ENCODE results near the gene PRSS1. TPM values are rescaled to one million over a fixed set of nuclear protein-coding genes. Genes with fewer than 3 reads are reported as not detected.
A peak's percentile ranks its signal among the peaks of the same experiment; 100 is the strongest.
"Not testable (repeated sequence)": the region's sequence is repeated elsewhere in the genome, so short reads cannot be mapped to it uniquely, and the experiment has no call there.

PRSS1 gene
- total RNA-seq, 2 experiments from 2014 or later: not detected

GRCh38 chr7:142771353-142771723, 22.1 kb downstream of the PRSS1 start:
- Mint-ChIP-seq H3K4me3 (no peak overlapping the region), H3K9me3 (no peaks in the 10 kb centered on the region), H3K27ac (no peak overlapping the region), H3K27me3 (no peaks in the 10 kb centered on the region), H3K4me1 (peaks cover 7% of the 10 kb centered on the region), H3K36me3 (peaks cover 2% of the 10 kb centered on the region)
- no peak for DNase-seq
- POLR2A ChIA-PET: no interaction called here
- no peak for ATAC-seq (ENCODE audit: low read depth)

- DNase-seq (no peak), ATAC-seq (ENCODE audit: low read depth) (no peak)
- Mint-ChIP-seq H3K4me1 (peaks cover 7% of the 10 kb centered on the region), H3K27ac (no peak overlapping the region), H3K4me3 (no peak overlapping the region), H3K9me3 (no peaks in the 10 kb centered on the region), H3K27me3 (no peaks in the 10 kb centered on the region), H3K36me3 (peaks cover 2% of the 10 kb centered on the region)
- POLR2A ChIA-PET: no interaction called here
Measured at GRCh38 chr7:142772051-142772450, 22.8 kb downstream of the PRSS1 start.

GRCh38 chr7:142772673-142773072, 23.4 kb downstream of the PRSS1 start:
- no peak for ATAC-seq (ENCODE audit: low read depth)
- Mint-ChIP-seq H3K4me1 (peaks cover 7% of the 10 kb centered on the region), H3K36me3 (peaks cover 3% of the 10 kb centered on the region), H3K27me3 (no peaks in the 10 kb centered on the region), H3K27ac (no peak overlapping the region), H3K4me3 (no peak overlapping the region), H3K9me3 (no peaks in the 10 kb centered on the region)
- DNase-seq: no peak
- POLR2A ChIA-PET: no interaction called here

- POLR2A ChIA-PET: no interaction called here
- no peak for ATAC-seq (ENCODE audit: low read depth)
- peaks cover 3% of the 10 kb centered on the region for H3K36me3 Mint-ChIP-seq
- H3K4me3 Mint-ChIP-seq: no peak overlapping the region
- peaks cover 11% of the 10 kb centered on the region for H3K4me1 Mint-ChIP-seq
- peak overlapping the region; percentile 7 for H3K27ac Mint-ChIP-seq
- H3K9me3 Mint-ChIP-seq: no peaks in the 10 kb centered on the region
- no peaks in the 10 kb centered on the region for H3K27me3 Mint-ChIP-seq
- DNase-seq: no peak
Measured at GRCh38 chr7:142773230-142773629, 24.0 kb downstream of the PRSS1 start.

- ATAC-seq (ENCODE audit: low read depth): no peak
- peaks cover 11% of the 10 kb centered on the region for H3K4me1 Mint-ChIP-seq
- H3K27me3 Mint-ChIP-seq: no peaks in the 10 kb centered on the region
- H3K4me3 Mint-ChIP-seq: no peak overlapping the region
- POLR2A ChIA-PET: no interaction called here
- no peaks in the 10 kb centered on the region for H3K9me3 Mint-ChIP-seq
- no peak overlapping the region for H3K27ac Mint-ChIP-seq
- H3K36me3 Mint-ChIP-seq: peaks cover 3% of the 10 kb centered on the region
- DNase-seq: no peak
Measured at GRCh38 chr7:142773937-142774744, 24.9 kb downstream of the PRSS1 start.

GRCh38 chr7:142774826-142775225, 25.6 kb downstream of the PRSS1 start:
- Mint-ChIP-seq H3K27me3 (no peaks in the 10 kb centered on the region), H3K4me1 (peaks cover 11% of the 10 kb centered on the region), H3K27ac (no peak overlapping the region), H3K9me3 (no peaks in the 10 kb centered on the region), H3K4me3 (no peak overlapping the region), H3K36me3 (peaks cover 3% of the 10 kb centered on the region)
- no peak for DNase-seq
- POLR2A ChIA-PET: no interaction called here
- no peak for ATAC-seq (ENCODE audit: low read depth)

GRCh38 chr7:142775351-142776115, 26.3 kb downstream of the PRSS1 start:
- ATAC-seq (ENCODE audit: low read depth); POLR2A ChIA-PET; DNase-seq; H3K27me3 Mint-ChIP-seq; H3K9me3 Mint-ChIP-seq; H3K36me3 Mint-ChIP-seq; H3K4me3 Mint-ChIP-seq; H3K27ac Mint-ChIP-seq: not testable (repeated sequence)
- H3K4me1 Mint-ChIP-seq: peaks cover 11% of the 10 kb centered on the region

GRCh38 chr7:142776206-142776844, 27.1 kb downstream of the PRSS1 start:
- Mint-ChIP-seq H3K27ac (no peak overlapping the region), H3K4me1 (peaks cover 8% of the 10 kb centered on the region), H3K27me3 (no peaks in the 10 kb centered on the region), H3K4me3 (no peak overlapping the region), H3K36me3 (peaks cover 3% of the 10 kb centered on the region), H3K9me3 (no peaks in the 10 kb centered on the region)
- POLR2A ChIA-PET: no interaction called here
- DNase-seq (no peak), ATAC-seq (ENCODE audit: low read depth) (no peak)

GRCh38 chr7:142776845-142777225, 27.6 kb downstream of the PRSS1 start:
- POLR2A ChIA-PET: not testable (repeated sequence)

GRCh38 chr7:142777318-142777717, 28.0 kb downstream of the PRSS1 start:
- Mint-ChIP-seq H3K36me3 (peaks cover 3% of the 10 kb centered on the region), H3K4me3 (no peak overlapping the region), H3K27ac (no peak overlapping the region), H3K27me3 (no peaks in the 10 kb centered on the region), H3K4me1 (peaks cover 5% of the 10 kb centered on the region), H3K9me3 (no peaks in the 10 kb centered on the region)
- ATAC-seq (ENCODE audit: low read depth) (no peak), DNase-seq (no peak)
- POLR2A ChIA-PET: no interaction called here

More at GRCh38 chr7:142776845-142777225, 27.6 kb downstream of the PRSS1 start:
- not testable (repeated sequence) for H3K27me3 Mint-ChIP-seq; H3K9me3 Mint-ChIP-seq; ATAC-seq (ENCODE audit: low read depth); H3K27ac Mint-ChIP-seq; DNase-seq; H3K36me3 Mint-ChIP-seq; H3K4me1 Mint-ChIP-seq; H3K4me3 Mint-ChIP-seq

- H3K36me3 Mint-ChIP-seq: peaks cover 9% of the 10 kb centered on the region
- POLR2A ChIA-PET: interaction anchor here (0.8 to 21.1 kb wide), 5 partner anchors 14 to 151 kb away, joined by 3 to 1271 read pairs (median 5); no protein-coding TSS in a partner anchor
- DNase-seq (peak; percentile 73), ATAC-seq (ENCODE audit: low read depth) (peak; percentile 49)
- peaks cover 8% of the 10 kb centered on the region for H3K4me1 Mint-ChIP-seq
- no peaks in the 10 kb centered on the region for H3K9me3 Mint-ChIP-seq
- no peaks in the 10 kb centered on the region for H3K27me3 Mint-ChIP-seq
- H3K4me3 Mint-ChIP-seq: peak overlapping the region; percentile 81
- H3K27ac Mint-ChIP-seq: peak overlapping the region; percentile 87
Measured at GRCh38 chr7:142782922-142783900, 33.9 kb downstream of the PRSS1 start.

GRCh38 chr7:142784096-142784495, 34.8 kb downstream of the PRSS1 start:
- H3K4me3 Mint-ChIP-seq: peak overlapping the region; percentile 81
- H3K27me3 Mint-ChIP-seq: no peaks in the 10 kb centered on the region
- DNase-seq: no peak
- H3K4me1 Mint-ChIP-seq: peaks cover 8% of the 10 kb centered on the region
- no peaks in the 10 kb centered on the region for H3K9me3 Mint-ChIP-seq
- POLR2A ChIA-PET: interaction anchor here (0.6 to 21.1 kb wide), 10 partner anchors 13 to 321 kb away, joined by 3 to 1271 read pairs (median 4); no protein-coding TSS in a partner anchor
- peak overlapping the region; percentile 87 for H3K27ac Mint-ChIP-seq
- H3K36me3 Mint-ChIP-seq: peaks cover 18% of the 10 kb centered on the region
- ATAC-seq (ENCODE audit: low read depth): no peak

All from activated naive CD8-positive, alpha-beta T cell treated with anti-CD3 and anti-CD28 coated beads, Interleukin-2, amount 10 ng/mL, durations not matched to agents 7 days and 5 days (primary cell).